AG09319 (cell line): ENCODE results near the gene C10orf120.

ENCODE experiments used
- DNase-seq: peaks from one replicate; pipeline ENCODE4 v3.0.0-alpha.2; 2010; ENCODE audit warnings: low read depth; ENCODE audit errors: extremely low read depth
- TF ChIP-seq, protein P1 (sequence below): IDR thresholded peaks from 2 replicates; pipeline ENCODE4 v1.5.1; 2011; ENCODE audit warnings: low read depth, mild to moderate bottlenecking, inconsistent platforms, low read length, moderate library complexity

Gene C10orf120

GRCh38 chr10:122688293-122688989 lies 11.2 kb downstream of the C10orf120 start:
- TF ChIP-seq, protein P1, sequence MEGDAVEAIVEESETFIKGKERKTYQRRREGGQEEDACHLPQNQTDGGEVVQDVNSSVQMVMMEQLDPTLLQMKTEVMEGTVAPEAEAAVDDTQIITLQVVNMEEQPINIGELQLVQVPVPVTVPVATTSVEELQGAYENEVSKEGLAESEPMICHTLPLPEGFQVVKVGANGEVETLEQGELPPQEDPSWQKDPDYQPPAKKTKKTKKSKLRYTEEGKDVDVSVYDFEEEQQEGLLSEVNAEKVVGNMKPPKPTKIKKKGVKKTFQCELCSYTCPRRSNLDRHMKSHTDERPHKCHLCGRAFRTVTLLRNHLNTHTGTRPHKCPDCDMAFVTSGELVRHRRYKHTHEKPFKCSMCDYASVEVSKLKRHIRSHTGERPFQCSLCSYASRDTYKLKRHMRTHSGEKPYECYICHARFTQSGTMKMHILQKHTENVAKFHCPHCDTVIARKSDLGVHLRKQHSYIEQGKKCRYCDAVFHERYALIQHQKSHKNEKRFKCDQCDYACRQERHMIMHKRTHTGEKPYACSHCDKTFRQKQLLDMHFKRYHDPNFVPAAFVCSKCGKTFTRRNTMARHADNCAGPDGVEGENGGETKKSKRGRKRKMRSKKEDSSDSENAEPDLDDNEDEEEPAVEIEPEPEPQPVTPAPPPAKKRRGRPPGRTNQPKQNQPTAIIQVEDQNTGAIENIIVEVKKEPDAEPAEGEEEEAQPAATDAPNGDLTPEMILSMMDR: no peak
- DNase-seq: no peak

DNA sequence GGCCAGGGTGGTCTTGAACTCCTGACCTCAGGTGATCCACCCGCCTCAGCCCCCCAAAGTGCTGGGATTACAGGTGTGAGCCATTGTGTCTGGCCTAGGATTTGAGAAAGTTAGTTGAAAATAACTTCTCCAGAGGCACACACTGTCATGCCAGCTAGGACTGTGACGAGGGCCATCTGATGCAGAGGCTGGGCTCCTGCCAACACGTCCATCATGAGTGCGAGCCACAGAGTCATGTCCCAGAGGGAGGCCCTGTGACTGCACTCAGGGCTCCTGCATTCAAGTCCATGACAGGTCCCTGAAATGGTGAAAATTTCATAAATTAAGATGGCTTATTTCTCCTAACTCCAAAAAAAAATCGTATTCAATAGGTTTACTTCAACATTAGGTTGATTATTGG lies 17.1 kb downstream of the C10orf120 start:
- TF ChIP-seq, protein P1: no peak
- no peak for DNase-seq

- no peak for DNase-seq
- TF ChIP-seq, protein P1: no peak
Observed at GRCh38 chr10:122678266-122678665, 21.4 kb downstream of the C10orf120 start.

DNA sequence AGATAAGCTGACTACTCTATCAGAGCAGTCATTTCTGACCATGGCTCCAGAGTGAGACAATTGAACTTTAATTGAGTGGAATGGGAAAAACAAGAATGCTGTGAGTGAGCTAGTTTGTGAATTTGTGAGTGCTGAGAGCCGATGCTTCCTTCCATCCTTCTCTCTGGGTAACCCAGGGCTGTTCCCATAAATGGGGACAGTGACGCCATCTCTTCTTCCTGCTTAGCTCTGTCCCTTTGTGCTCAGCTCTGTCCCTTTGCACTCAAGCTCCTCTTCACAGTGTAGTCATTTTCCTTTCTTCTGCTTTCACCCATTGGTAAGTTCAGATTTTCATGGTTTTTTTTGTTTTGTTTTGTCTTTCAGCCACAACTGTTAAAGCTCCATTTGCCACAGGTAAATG lies 24.4 kb downstream of the C10orf120 start:
- no peak for DNase-seq

GRCh38 chr10:122674781-122675180 lies 24.9 kb downstream of the C10orf120 start:
- TF ChIP-seq, protein P1: no peak

More for the DNA sequence above, 24.4 kb downstream of the C10orf120 start:
- TF ChIP-seq, protein P1: no peak

DNA sequence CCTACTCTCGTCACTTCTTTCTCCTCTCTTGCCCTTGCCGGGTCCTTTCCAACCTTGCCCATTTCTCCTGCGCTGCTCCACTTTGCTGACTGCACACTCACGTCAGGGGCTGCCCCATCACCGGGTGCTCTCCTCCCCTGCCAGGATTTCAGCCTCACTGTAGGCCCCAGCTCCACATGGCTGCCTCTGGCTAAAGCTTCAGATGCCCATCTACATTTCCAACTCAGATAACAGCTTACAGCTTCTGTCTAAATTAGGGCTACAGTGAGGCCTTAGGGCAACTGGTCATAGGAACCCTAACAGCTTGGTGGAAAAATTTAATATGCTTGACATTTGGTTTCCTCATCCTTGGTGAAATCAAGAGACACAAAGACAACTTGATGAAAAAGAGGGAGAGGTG lies 25.9 kb downstream of the C10orf120 start:
- no peak for DNase-seq
- TF ChIP-seq, protein P1: no peak

More at GRCh38 chr10:122674781-122675180, 24.9 kb downstream of the C10orf120 start:
- DNase-seq: no peak

- TF ChIP-seq, protein P1: no peak
- DNase-seq: no peak
Observed at GRCh38 chr10:122673269-122673668, 26.4 kb downstream of the C10orf120 start.
